ENCODE results near the gene UAP1L1. TPM values are rescaled to one million over a fixed set of nuclear protein-coding genes. Genes with fewer than 3 reads are reported as not detected.

Gene UAP1L1
- total and polyA plus RNA-seq, 12 donors = 3.4 to 24.3 (median 8.5) TPM

DNA sequence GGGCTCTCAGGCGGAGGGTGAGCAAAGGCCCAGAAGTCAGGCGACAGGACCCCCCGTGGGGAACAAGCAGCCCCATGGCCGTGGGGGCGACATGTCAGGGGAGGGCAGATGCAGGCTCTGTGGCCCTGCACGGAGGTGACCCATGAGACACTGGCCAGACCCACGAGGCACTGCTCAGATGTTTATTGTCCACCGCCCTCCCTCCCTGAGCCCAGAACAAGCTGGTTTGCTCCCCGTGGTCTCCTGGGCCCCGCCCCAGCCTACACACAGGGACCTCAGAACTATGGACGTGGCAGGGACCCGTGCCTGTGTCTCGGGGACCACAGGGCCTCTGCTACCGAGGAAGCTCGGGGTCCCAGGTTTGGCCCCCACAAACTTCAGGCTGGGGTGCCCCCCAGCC lies 47.3 kb upstream of the UAP1L1 start:
- DNase-seq (no peak), ATAC-seq (no peak)
- Histone ChIP-seq H3K27ac (peak overlapping the region in 2 of 10 donors; percentile 41 to 83), H3K4me3 (peak overlapping the region in 1 of 10 donors; percentile 68), H3K36me3 (no peaks in the 10 kb centered on the region), H3K27me3 (no peaks in the 10 kb centered on the region), H3K9me3 (no peaks in the 10 kb centered on the region), H3K4me1 (peaks cover 14 to 62% (median 36%) of the 10 kb centered on the region in 9 donors)
- WGBS, 2 donors = 83 to 87% methylated on average over 15 of the region's 15 CpGs
- intact Hi-C loops (cut with DNase I) = loop anchor here in 2 of 10 donors (5.0 kb wide), 2 partner anchors 83 to 243 kb away; partner anchors contain the start of gene C8G (in 2 of the 2)
- no peak for TF ChIP-seq CTCF (IDR thresholded peaks at IDR 0.05)

DNA sequence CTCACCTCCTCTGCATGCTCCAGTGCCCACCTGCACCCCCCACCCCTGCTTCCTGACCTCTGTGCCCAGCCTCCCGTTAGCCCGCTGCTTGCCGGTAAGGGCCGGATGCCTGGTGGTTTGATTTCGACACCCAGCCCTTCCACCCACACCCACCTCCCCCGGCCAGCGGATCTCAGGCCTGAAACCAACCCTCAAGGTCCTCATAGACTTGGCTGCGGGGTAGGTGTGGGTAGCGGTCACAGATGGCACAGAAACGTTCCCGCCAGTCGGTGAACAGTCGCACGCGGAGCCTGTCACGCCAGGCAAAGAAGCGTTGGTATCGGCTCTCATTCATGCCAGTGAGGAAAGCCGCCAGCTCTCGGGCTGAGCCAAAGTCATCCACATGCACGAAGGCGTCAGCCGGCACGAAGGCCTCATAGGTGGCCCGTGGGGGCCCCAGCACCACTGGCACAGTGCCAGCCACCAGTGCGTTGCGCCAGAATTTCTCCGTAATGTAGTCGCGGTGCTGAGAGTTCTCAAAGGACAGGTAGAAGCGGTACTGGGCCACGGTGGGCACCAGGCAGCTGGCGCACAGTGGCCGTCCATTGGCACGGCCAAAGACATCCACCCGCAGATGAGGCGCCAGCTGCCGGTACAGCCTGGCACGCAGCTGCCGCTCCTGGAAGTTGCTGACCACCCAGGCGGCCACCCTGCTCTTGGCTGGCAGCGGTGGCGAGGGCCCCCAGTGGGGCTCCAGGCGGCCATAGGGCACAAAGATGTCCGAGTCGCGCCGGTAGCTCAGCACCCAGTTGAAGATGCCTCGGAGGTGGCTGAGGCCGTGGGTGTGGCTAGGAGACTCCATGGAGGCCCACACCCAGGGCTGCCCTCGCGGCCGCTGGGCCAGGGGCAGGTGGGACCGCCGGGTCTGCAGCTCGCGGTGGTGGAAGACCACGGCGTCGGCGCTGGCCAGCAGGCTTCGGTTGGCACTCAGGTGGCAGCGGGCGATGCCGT lies 46.5 kb upstream of the UAP1L1 start:
- Histone ChIP-seq H3K4me3 (peak overlapping the region in 1 of 10 donors; percentile 68), H3K27me3 (no peaks in the 10 kb centered on the region), H3K36me3 (no peaks in the 10 kb centered on the region), H3K27ac (peak overlapping the region in 2 of 10 donors; percentile 22 to 83), H3K4me1 (peaks cover 18 to 69% (median 41%) of the 10 kb centered on the region in 9 donors), H3K9me3 (no peaks in the 10 kb centered on the region)
- DNase-seq (peak in 1 of 2 donors; percentile 48), ATAC-seq (no peak)
- WGBS, 2 donors = 89 to 94% methylated on average over 65 of the region's 65 CpGs
- intact Hi-C loops (cut with DNase I) = loop anchor here in 2 of 10 donors (5.0 kb wide), 2 partner anchors 84 to 244 kb away; partner anchors contain the start of gene C8G (in 2 of the 2)
- no peak for TF ChIP-seq CTCF (IDR thresholded peaks at IDR 0.05)

DNA sequence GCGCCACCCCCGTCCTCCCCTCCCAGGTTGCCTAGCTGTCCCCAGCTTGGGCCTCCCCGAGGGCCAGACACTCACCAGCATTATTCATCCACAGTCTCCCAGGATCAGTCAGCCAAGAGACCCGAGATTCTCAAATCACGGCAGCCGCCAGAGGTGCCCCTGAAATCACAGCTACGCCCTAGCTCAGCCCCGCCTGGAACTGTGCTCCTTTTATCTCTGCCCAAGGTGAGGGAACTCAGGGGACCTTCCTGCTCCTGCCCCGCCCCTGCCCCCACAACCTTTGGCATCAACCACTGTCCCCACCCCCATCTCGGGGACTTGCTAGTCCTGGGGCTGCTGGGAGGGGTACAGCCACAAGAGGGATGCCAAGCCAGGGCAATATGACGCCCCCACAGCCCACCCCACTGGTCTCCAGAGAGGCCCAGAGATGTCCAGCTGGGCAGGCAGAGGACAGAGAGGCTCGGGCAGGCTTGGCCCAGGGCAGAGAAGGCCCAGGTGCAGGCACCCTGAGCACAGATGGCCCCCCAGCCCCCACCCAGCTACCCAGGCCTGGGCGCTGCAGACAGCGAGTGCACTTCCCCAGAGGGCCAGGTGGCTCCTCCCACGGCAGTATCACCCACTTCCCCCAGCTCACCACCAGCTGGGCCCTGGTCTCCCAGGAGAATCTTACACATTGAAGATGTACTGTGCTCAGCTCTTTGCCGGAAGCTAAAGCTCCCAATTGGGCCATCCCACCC lies 45.2 kb upstream of the UAP1L1 start, which contains the start of gene FUT7:
Gene FUT7, minus strand, starts transcription at position 185 of the 737 bp plus-strand sequence. Its CDS starts 97 bp downstream, at position 88.
- 70 to 74% methylated on average over 16 of the region's 16 CpGs for WGBS, 2 donors
- no peaks in the 10 kb centered on the region for H3K27me3 ChIP-seq
- peak within 1 kb of the TSS in 4 of 10 donors; percentile 9 to 83 (median 17) for H3K27ac ChIP-seq
- peak within 1 kb of the TSS in 4 of 10 donors; percentile 8 to 68 (median 18) for H3K4me3 ChIP-seq
- ATAC-seq = no peak
- no peak for DNase-seq
- intact Hi-C loops (cut with DNase I) = loop anchor here in 3 of 10 donors (2.0 to 5.0 kb wide), 3 partner anchors 85 to 245 kb away; partner anchors contain the start of gene C8G (in 2 of the 3)
- no peaks in the 10 kb centered on the region for H3K9me3 ChIP-seq
- TF ChIP-seq CTCF (IDR thresholded peaks at IDR 0.05) = no peak
- peaks cover 15 to 67% (median 32%) of the 10 kb centered on the region in 9 donors for H3K4me1 ChIP-seq
- H3K36me3 ChIP-seq = peaks cover 0 to 1% (median 0%) of the 10 kb centered on the region in 9 donors

Data from heart right ventricle (tissue), 16 donors.